Activated T-helper 9 cell treated with anti-CD3 and anti-CD28 coated beads, Interleukin-2, amount 50 U/mL, for 16 hours (primary cell): ENCODE data around the gene RMDN3.

Experiments
- DNase-seq: peaks from one replicate; pipeline ENCODE4 v3.0.0-alpha.2; 2020; ENCODE audit warnings: low read depth

RMDN3 gene

GRCh38 chr15:40773496-40773895 is 18.4 kb upstream of the RMDN3 start:
- no peak for DNase-seq

GRCh38 chr15:40772014-40772413 is 17.0 kb upstream of the RMDN3 start:
- no peak for DNase-seq

GRCh38 chr15:40771242-40771641 is 16.2 kb upstream of the RMDN3 start:
- DNase-seq = no peak

- no peak for DNase-seq
Measured at GRCh38 chr15:40770147-40770721, 15.2 kb upstream of the RMDN3 start.

GRCh38 chr15:40769274-40770146 is 14.5 kb upstream of the RMDN3 start, which contains the start of gene C15orf62:
Gene C15orf62 (plus strand): TSS chr15:40769980. CDS start chr15:40770496, 516 bp downstream.
- no peak for DNase-seq

- no peak for DNase-seq
Measured at GRCh38 chr15:40768521-40769273, 13.6 kb upstream of the RMDN3 start.

GRCh38 chr15:40767838-40768500 is 12.9 kb upstream of the RMDN3 start:
- DNase-seq = no peak

- DNase-seq = no peak
Measured at GRCh38 chr15:40766906-40767837, 12.1 kb upstream of the RMDN3 start.

- no peak for DNase-seq
Measured at GRCh38 chr15:40766194-40766815, 11.3 kb upstream of the RMDN3 start.

GRCh38 chr15:40764629-40765103 is 9.6 kb upstream of the RMDN3 start:
- no peak for DNase-seq

- peak; percentile 61 for DNase-seq
Measured at GRCh38 chr15:40763801-40764628, 9.0 kb upstream of the RMDN3 start, which contains the start of gene GCHFR. Gene GCHFR (plus strand): TSS chr15:40764068. CDS start chr15:40764181, 113 bp downstream.

- DNase-seq = peak; percentile 16
Measured at GRCh38 chr15:40762919-40763800, 8.1 kb upstream of the RMDN3 start.

GRCh38 chr15:40759961-40760360 is 4.9 kb upstream of the RMDN3 start:
- no peak for DNase-seq

- no peak for DNase-seq
Measured at GRCh38 chr15:40756938-40757337, 1.9 kb upstream of the RMDN3 start.

- no peak for DNase-seq
Measured at GRCh38 chr15:40755812-40756208, 756 bp upstream of the RMDN3 start.

- DNase-seq = no peak
Measured at GRCh38 chr15:40754574-40754882, 526 bp downstream of the RMDN3 start.

GRCh38 chr15:40751745-40752144 is 3.3 kb downstream of the RMDN3 start:
- DNase-seq = no peak

GRCh38 chr15:40750885-40751284 is 4.2 kb downstream of the RMDN3 start:
- no peak for DNase-seq
